Neural progenitor cell (in vitro differentiated cells): ENCODE data around the gene ACAP1. TPM values are rescaled to one million over a fixed set of nuclear protein-coding genes. Genes with fewer than 3 reads are reported as not detected.
A peak's percentile ranks its signal among the peaks of the same experiment; 100 is the strongest.

Experiments used
- DNase-seq: peaks from one replicate; pipeline ENCODE4 v3.0.0-alpha.2; 2016; ENCODE audit warnings: low spot score
- H2AFZ ChIP-seq: fragments of 200-600 bp; sonication (generic); replicated peaks from 2 replicates; pipeline ENCODE4 v1.6.1; 2016; ENCODE audit warnings: antibody characterized with exemption
- H3F3A ChIP-seq: fragments of 200-600 bp; sonication (generic); 2 replicates; pipeline ENCODE4 v1.6.1; 2016; ENCODE audit warnings: antibody characterized with exemption, low read depth
- H3K27ac ChIP-seq: fragments of 200-600 bp; sonication (generic); 2 replicates; pipeline ENCODE4 v1.5.1; 2016; ENCODE audit warnings: mild to moderate bottlenecking
- H3K27me3 ChIP-seq: fragments of 200-600 bp; sonication (generic); 2 replicates; pipeline ENCODE4 v1.6.1; 2016; ENCODE audit warnings: mild to moderate bottlenecking, moderate library complexity
- H3K36me3 ChIP-seq: fragments of 200-600 bp; sonication (generic); 2 replicates; pipeline ENCODE4 v1.5.1; 2016
- H3K4me1 ChIP-seq: fragments of 200-600 bp; sonication (generic); 2 replicates; pipeline ENCODE4 v1.6.1; 2016; ENCODE audit warnings: mixed run types
- H3K4me2 ChIP-seq: fragments of 200-600 bp; sonication (generic); 2 replicates; pipeline ENCODE4 v1.6.1; 2016
- H3K4me3 ChIP-seq: fragments of 200-600 bp; sonication (generic); 2 replicates; pipeline ENCODE4 v1.5.1; 2016
- H3K79me2 ChIP-seq: fragments of 200-600 bp; sonication (generic); 2 replicates; pipeline ENCODE4 v1.6.1; 2016; ENCODE audit warnings: low read depth
- H3K9ac ChIP-seq: fragments of 200-600 bp; sonication (generic); 2 replicates; pipeline ENCODE4 v1.6.1; 2016
- H3K9me3 ChIP-seq: fragments of 200-600 bp; sonication (generic); 2 replicates; pipeline ENCODE4 v1.5.1; 2016; ENCODE audit warnings: low read depth
- H4K20me1 ChIP-seq: fragments of 200-600 bp; sonication (generic); 2 replicates; pipeline ENCODE4 v1.6.1; 2016; ENCODE audit warnings: low read depth
- H3K27ac Mint-ChIP-seq: 3 replicates; pipeline ENCODE4 v1.8.0; 2021; ENCODE audit warnings: mixed read lengths
- H3K27me3 Mint-ChIP-seq: 2 replicates; pipeline ENCODE4 v1.8.0; 2022; ENCODE audit warnings: low read depth, mild to moderate bottlenecking, inconsistent platforms, moderate library complexity, mixed read lengths; ENCODE audit not compliant: insufficient read depth
- H3K36me3 Mint-ChIP-seq: 3 replicates; pipeline ENCODE4 v1.8.0; 2021; ENCODE audit warnings: mixed read lengths
- H3K4me1 Mint-ChIP-seq: 3 replicates; pipeline ENCODE4 v1.8.0; 2021; ENCODE audit warnings: mixed read lengths
- H3K4me3 Mint-ChIP-seq: 3 replicates; pipeline ENCODE4 v1.8.0; 2021; ENCODE audit warnings: mild to moderate bottlenecking, moderate library complexity, mixed read lengths
- H3K9me3 Mint-ChIP-seq: 3 replicates; pipeline ENCODE4 v1.8.0; 2020; ENCODE audit warnings: mixed read lengths
- CTCF ChIP-seq: fragments of 200-600 bp; sonication (generic); IDR thresholded peaks from 2 replicates; pipeline ENCODE4 v1.5.1; 2017; ENCODE audit warnings: antibody characterized with exemption, mild to moderate bottlenecking
- EZH2 ChIP-seq: fragments of 200-600 bp; sonication (generic); IDR thresholded peaks from 2 replicates; pipeline ENCODE4 v1.6.1; 2017; ENCODE audit warnings: antibody characterized with exemption, mild to moderate bottlenecking, moderate library complexity
- EZH2phosphoT487 ChIP-seq: fragments of 200-600 bp; sonication (generic); IDR thresholded peaks from 2 replicates; pipeline ENCODE4 v1.6.1; 2017; ENCODE audit warnings: antibody characterized with exemption
- total RNA-seq: library from RNA; depleted of rRNA; stranded (reverse); fragments of >200 nt; gene quantifications from 2 replicates; pipeline ENCODE4 v1.2.3, GENCODE V29; 2015; ENCODE audit warnings: low replicate concordance

The ACAP1 gene
- total RNA-seq, 1 donor from 2014 or later, result 0.65 TPM

GRCh38 chr17:7309628-7310027, 26.7 kb upstream of the ACAP1 start:
- Mint-ChIP-seq H3K27ac (no peak overlapping the region), H3K4me1 (peaks cover 47% of the 10 kb centered on the region), H3K36me3 (peaks cover 30% of the 10 kb centered on the region), H3K4me3 (peak overlapping the region; percentile 93), H3K9me3 (no peaks in the 10 kb centered on the region), H3K27me3 (peaks cover 13% of the 10 kb centered on the region)
- Histone ChIP-seq H3K4me1 (peaks cover 12% of the 10 kb centered on the region), H2AFZ (no peak overlapping the region), H3K79me2 (peaks cover 60% of the 10 kb centered on the region), H4K20me1 (peaks cover 62% of the 10 kb centered on the region), H3K27me3 (no peaks in the 10 kb centered on the region), H3K27ac (no peak overlapping the region), H3K9me3 (no peaks in the 10 kb centered on the region), H3K36me3 (peaks cover 4% of the 10 kb centered on the region), H3K4me2 (peak overlapping the region; percentile 93), H3K4me3 (peak overlapping the region; percentile 83), H3K9ac (no peak overlapping the region), H3F3A (peaks cover 80% of the 10 kb centered on the region)
- DNase-seq, result no peak
- no peak for TF ChIP-seq CTCF
- TF ChIP-seq EZH2, result no peak
- TF ChIP-seq EZH2phosphoT487, result no peak

GRCh38 chr17:7311110-7311705, 25.1 kb upstream of the ACAP1 start:
- no peaks in the 10 kb centered on the region for H3K9me3 ChIP-seq
- no peak overlapping the region for H3K27ac ChIP-seq
- Mint-ChIP-seq H3K27ac (no peak overlapping the region), H3K36me3 (peaks cover 30% of the 10 kb centered on the region), H3K4me3 (peak overlapping the region; percentile 78), H3K9me3 (no peaks in the 10 kb centered on the region), H3K27me3 (peaks cover 13% of the 10 kb centered on the region), H3K4me1 (peaks cover 47% of the 10 kb centered on the region)
- no peak overlapping the region for H3K9ac ChIP-seq
- no peaks in the 10 kb centered on the region for H3K27me3 ChIP-seq
- H3F3A ChIP-seq, result peaks cover 83% of the 10 kb centered on the region
- H2AFZ ChIP-seq, result no peak overlapping the region
- no peak for TF ChIP-seq EZH2phosphoT487
- no peak overlapping the region for H3K4me2 ChIP-seq
- H3K4me1 ChIP-seq, result peaks cover 12% of the 10 kb centered on the region
- DNase-seq, result no peak
- H3K79me2 ChIP-seq, result peaks cover 63% of the 10 kb centered on the region
- peaks cover 4% of the 10 kb centered on the region for H3K36me3 ChIP-seq
- H3K4me3 ChIP-seq, result no peak overlapping the region
- H4K20me1 ChIP-seq, result peaks cover 65% of the 10 kb centered on the region

GRCh38 chr17:7312432-7313087, 23.8 kb upstream of the ACAP1 start:
- Mint-ChIP-seq H3K4me3 (peak overlapping the region; percentile 89), H3K27me3 (peaks cover 10% of the 10 kb centered on the region), H3K4me1 (peaks cover 46% of the 10 kb centered on the region), H3K27ac (no peak overlapping the region), H3K9me3 (no peaks in the 10 kb centered on the region), H3K36me3 (peaks cover 33% of the 10 kb centered on the region)
- peaks cover 61% of the 10 kb centered on the region for H3K79me2 ChIP-seq
- peaks cover 83% of the 10 kb centered on the region for H3F3A ChIP-seq
- no peaks in the 10 kb centered on the region for H3K27me3 ChIP-seq
- TF ChIP-seq EZH2phosphoT487 (no peak), EZH2 (no peak), CTCF (no peak)
- peaks cover 12% of the 10 kb centered on the region for H3K4me1 ChIP-seq
- H3K4me3 ChIP-seq, result no peak overlapping the region
- no peak overlapping the region for H2AFZ ChIP-seq
- peaks cover 4% of the 10 kb centered on the region for H3K36me3 ChIP-seq
- H3K27ac ChIP-seq, result no peak overlapping the region
- DNase-seq, result no peak
- H3K4me2 ChIP-seq, result no peak overlapping the region
- H3K9me3 ChIP-seq, result no peaks in the 10 kb centered on the region
- peaks cover 65% of the 10 kb centered on the region for H4K20me1 ChIP-seq
- H3K9ac ChIP-seq, result no peak overlapping the region
